Posterior cingulate gyrus (tissue), 11 donors: ENCODE results near the gene RNF121.
A peak's percentile ranks its signal among the peaks of the same experiment; 100 is the strongest.

Experiments used
- DNase-seq, 10 donors: peaks; one replicate each; pipeline versions ENCODE4 v3.0.0 to v3.0.0-alpha.2; 2020 to 2021; ENCODE audit warnings: mixed read lengths in 3 of 10
- intact Hi-C: fragments of 100-400 bp; cut with DNase I; formaldehyde crosslinking; loops from one replicate; pipeline ENCODE4 v1.15.1; 2023

The RNF121 gene

DNA sequence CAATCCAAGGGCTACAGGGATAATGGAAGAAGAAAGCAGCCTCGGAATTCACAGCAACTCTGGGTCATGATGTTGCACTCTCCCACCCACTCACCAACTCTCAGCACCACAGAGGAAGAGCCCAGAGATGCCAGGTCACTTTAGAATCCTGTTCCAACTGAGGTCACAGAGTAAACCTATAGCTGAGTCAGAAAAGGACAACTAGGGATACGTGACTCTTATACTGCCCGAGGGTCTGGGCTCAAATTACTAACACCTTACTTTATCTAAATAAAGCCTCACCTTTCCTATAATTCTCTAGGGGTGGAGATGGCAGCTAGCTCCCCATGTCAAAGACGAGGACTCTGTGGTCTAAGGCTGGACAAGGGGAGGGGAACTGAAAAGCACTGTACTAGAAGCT, 94.5 kb downstream of the RNF121 start:
- intact Hi-C loops = no loop called here

GRCh38 chr11:72024069-72024754, 95.4 kb downstream of the RNF121 start:
- intact Hi-C loops = no loop called here
- no peak for DNase-seq

More for the DNA sequence above, 94.5 kb downstream of the RNF121 start:
- DNase-seq = no peak

- peak in 1 of 10 donors; percentile 30 for DNase-seq
- intact Hi-C loops = loop anchor here (5.0 kb wide), 2 partner anchors 156 to 406 kb away; partner anchors contain the start of gene CLPB
Measured at GRCh38 chr11:72026090-72026489, 97.2 kb downstream of the RNF121 start.

DNA sequence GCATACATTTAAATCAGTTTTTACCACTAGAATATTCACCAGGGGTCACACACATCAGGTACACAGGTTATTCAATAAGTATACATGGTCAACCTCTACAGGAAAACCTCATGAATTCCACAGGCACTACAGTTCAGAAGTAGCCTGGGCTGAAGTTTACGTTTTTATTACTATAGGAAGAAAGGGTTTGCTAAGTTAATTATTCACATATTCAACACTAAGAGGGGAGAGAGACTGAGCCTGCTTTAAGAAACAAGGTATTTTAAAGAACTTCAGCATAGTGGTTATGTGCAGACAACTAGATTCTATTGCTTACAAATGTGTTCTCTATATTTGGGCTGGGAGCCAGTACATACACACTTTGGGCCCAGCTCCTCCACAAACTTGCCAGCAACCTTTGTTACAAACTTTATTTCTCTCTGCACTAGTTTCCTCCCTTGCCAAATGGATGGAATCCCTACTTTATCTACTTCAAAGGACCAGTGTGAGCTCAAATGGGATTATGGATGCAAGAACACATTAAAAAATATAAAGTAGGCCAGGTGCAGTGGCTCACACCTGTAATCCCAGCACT, 101.7 kb downstream of the RNF121 start:
- intact Hi-C loops = no loop called here

DNA sequence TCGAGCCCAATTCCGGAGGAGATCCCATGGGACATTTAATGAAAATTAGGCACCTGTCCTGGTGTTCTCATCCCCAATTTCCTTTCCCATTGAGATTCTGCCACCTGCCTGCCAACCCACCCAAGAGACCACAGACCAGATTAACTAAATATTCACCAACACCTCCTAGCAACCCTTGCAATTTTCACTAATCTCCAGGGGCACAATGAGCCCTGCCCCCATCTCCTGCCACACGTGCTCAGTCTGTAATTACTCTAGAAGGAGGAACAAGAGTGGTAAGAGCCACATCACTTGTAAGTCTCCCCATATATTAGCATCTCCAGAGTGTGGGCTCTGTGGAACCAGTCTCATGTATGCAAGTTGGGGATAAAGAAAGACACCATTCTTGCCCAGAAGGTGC, 107.8 kb downstream of the RNF121 start:
- peak in 1 of 10 donors; percentile 11 for DNase-seq
- intact Hi-C loops = no loop called here

More for the DNA sequence above, 101.7 kb downstream of the RNF121 start:
- DNase-seq = no peak

GRCh38 chr11:72037554-72038311, 108.9 kb downstream of the RNF121 start:
- no peak for DNase-seq
- intact Hi-C loops = no loop called here

- DNase-seq = peak in 9 of 10 donors; percentile 57 to 94 (median 67)
- intact Hi-C loops = no loop called here
Measured at GRCh38 chr11:72038491-72038890, 109.6 kb downstream of the RNF121 start.

- peak in 1 of 10 donors; percentile 68 for DNase-seq
Measured at GRCh38 chr11:72039031-72039855, 110.4 kb downstream of the RNF121 start.

DNA sequence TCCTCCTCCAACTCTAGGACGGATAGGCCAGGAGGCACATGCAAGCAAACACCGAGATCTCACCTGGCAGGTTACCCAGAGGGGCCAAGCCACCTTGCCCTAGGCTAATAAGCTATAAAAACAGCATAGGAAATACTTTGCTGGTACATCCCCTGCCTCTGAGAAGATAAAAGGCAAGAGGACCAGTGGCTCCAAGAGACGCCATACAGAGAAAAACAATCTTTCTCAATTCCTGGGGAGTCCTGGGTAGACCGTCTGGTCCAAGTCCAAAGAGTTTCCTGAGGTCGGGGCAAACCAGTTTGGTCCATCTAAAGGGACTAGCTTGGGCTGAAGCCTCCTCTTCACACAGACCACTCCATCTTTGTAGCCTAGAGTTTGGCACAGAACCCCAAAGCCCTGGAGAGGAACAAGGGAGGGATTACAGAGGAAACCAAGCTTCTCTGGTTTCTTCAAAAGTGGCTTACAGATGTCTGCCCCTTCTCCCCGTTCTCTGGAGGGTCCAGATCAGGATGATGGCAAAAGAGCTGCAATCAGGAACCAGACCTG, 111.1 kb downstream of the RNF121 start:
- peak in 2 of 10 donors; percentile 19 to 57 for DNase-seq
- intact Hi-C loops = loop anchor here (2.0 kb wide), 1 partner anchor 41 kb away; the partner anchor contains the start of genes LRRC51 and NUMA1

More at GRCh38 chr11:72039031-72039855, 110.4 kb downstream of the RNF121 start:
- intact Hi-C loops = no loop called here

DNA sequence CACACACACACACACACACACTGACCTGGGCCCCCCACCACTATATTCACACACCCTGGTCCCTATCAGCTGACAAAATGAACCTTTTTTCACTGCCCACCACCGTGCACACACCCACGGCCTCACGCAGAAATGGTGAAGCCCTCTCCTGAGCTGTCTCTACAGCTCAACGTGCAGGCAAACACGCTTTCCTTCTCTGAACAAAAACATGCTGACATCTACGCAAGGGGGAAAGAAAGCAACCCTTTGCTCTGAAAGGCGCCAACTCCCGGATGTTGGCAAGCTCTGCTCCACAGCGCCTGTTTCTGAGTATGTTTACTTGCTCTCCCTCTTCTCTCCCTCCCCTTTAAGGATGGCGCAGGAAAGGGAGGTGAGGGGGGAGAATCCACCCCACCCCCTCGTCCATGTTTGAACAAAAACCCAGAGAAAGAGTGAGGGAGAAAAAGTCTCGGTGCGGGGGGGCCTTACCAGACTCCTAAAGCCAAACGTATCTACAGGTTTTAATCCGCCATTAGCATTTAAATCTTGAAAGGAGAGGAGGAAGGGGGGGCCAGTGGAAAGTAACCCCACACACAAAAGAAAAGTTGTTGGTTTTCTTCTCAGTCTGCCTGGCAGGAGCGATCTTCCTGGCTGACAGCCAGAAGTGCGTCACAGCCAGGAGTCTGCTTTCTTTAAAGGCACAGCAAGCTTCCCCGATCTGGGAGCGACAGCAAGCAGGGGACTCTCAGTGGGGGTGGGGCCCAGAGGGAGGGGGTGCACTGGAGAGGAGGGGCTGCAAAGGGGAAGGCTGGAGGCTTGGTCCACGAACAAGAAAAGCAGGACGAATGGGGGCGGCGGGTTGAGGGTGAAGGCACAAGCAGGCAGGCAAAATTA, 111.9 kb downstream of the RNF121 start:
- peak; percentile 87 to 99 (median 92) for DNase-seq
- intact Hi-C loops = loop anchor here (2.0 kb wide), 1 partner anchor 40 kb away; the partner anchor contains the start of genes LRRC51 and NUMA1

DNA sequence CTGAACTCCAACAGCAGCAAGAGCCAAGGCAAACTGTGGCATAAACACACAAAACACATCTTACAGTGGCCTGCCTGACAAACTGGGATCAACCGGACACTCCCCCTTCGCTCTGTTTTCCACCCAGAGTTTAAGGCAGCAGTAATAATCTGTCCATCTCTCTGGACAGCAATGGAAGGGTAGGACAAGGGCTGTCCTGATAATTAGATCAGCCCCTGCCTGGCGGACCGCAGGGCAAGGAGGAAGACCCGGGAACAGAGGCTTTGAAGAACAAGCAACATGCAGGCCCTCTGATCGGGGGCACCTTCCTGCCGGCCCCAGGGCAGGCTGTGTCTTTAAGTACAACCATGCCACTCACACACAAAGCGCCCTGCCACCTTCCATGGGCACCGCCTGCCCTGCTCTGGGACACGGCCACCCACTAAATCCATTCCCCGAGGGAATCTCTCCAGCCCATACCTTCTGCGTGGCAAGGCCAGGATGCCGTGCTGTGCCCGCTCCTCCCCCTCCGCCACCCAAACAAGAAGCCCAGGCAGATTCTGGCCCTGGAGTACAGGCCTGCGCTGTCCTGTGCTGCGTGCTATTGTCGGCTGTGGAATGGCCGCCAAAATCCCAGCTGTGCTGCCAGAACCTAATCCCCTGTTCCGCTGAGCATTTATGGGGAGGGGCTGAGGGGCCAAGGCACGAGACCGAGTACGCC, 112.7 kb downstream of the RNF121 start:
- peak; percentile 72 to 97 (median 82) for DNase-seq
- intact Hi-C loops = loop anchor here (2.0 kb wide), 1 partner anchor 39 kb away; the partner anchor contains the start of genes LRRC51 and NUMA1

- intact Hi-C loops = no loop called here
- DNase-seq = no peak
Measured at GRCh38 chr11:72042064-72042745, 113.4 kb downstream of the RNF121 start.

GRCh38 chr11:72045849-72046248, 117.0 kb downstream of the RNF121 start:
- intact Hi-C loops = no loop called here
- no peak for DNase-seq
